Endothelial cell of umbilical vein (primary cell): ENCODE measurements around the gene OGG1. TPM values are rescaled to one million over a fixed set of nuclear protein-coding genes. Genes with fewer than 3 reads are reported as not detected.

Experiments used
- BruUV-seq: library from RNA; stranded (reverse); fragments of 400-500 nt; replicated peaks from 2 replicates; lab custom pipeline; 2021; lab: Mats Ljungman, UMichigan
- CTCF ChIA-PET: fragments of 300-600, 350-600 bp; sonication (Branson Sonifier 250); formaldehyde crosslinking; loops from one replicate; lab custom pipeline; 2021; ENCODE audit warnings: antibody characterized with exemption, inconsistent platforms; lab: Charles Lee
- POLR2A ChIA-PET: fragments of 300-600, 350-600 bp; sonication (Branson Sonifier 250); formaldehyde crosslinking; loops from one replicate; lab custom pipeline; 2021; ENCODE audit warnings: antibody characterized with exemption, inconsistent platforms; lab: Charles Lee
- DNase-seq: peaks from one replicate; pipeline ENCODE4 v3.0.0-alpha.2; 2011; ENCODE audit warnings: low read depth, low spot score
- FAIRE-seq: peaks from 2 replicates; lab custom pipeline; 2011; peaks lifted over from hg19 to GRCh38; lab: Jason Lieb, UNC
- H2AFZ ChIP-seq: 2 replicates; pipeline ENCODE4 v1.6.0; 2012; ENCODE audit warnings: low read depth, low read length, control low read depth, inconsistent platforms
- H3K27ac ChIP-seq: 2 replicates; pipeline ENCODE4 v1.5.1; 2011; ENCODE audit warnings: low read depth, mild to moderate bottlenecking, control low read depth, low read length, moderate library complexity; ENCODE audit not compliant: insufficient read depth
- H3K27me3 ChIP-seq, 2 experiments: 2 replicates each; pipeline versions ENCODE4 v1.6.0 to v1.6.1; 2011; ENCODE audit warnings: low read length in 2 of 2, mixed read lengths in 1 of 2; ENCODE audit not compliant: control insufficient read depth in 2 of 2, insufficient read depth in 2 of 2
- H3K36me3 ChIP-seq, 2 experiments: 2 replicates in 1 of 2; 3 replicates in 1 of 2; pipeline ENCODE4 v1.5.1; 2011; ENCODE audit warnings: low read length in 2 of 2, mild to moderate bottlenecking in 1 of 2, moderate library complexity in 1 of 2; ENCODE audit not compliant: control insufficient read depth in 2 of 2, insufficient read depth in 2 of 2; ENCODE audit errors: extremely low read depth in 1 of 2
- H3K4me1 ChIP-seq: 3 replicates; pipeline ENCODE4 v1.5.1; 2011; ENCODE audit warnings: mild to moderate bottlenecking, low read length; ENCODE audit not compliant: control insufficient read depth, insufficient read depth; ENCODE audit errors: extremely low read depth
- H3K4me2 ChIP-seq: 2 replicates; pipeline ENCODE4 v1.6.1; 2011; ENCODE audit warnings: low read length, control low read depth, mixed read lengths; ENCODE audit not compliant: insufficient read depth
- H3K4me3 ChIP-seq, 3 experiments: fragments of 200-600 bp in 1 of 3; sonication (generic), shearing (Covaris generic) in 1 of 3; replicated peaks in 1 of 3; 2 replicates each; pipeline ENCODE4 v1.5.1; 2011 to 2016; ENCODE audit warnings: control low read depth in 3 of 3, low read length in 3 of 3, mild to moderate bottlenecking in 2 of 3, inconsistent platforms in 1 of 3, low read depth in 1 of 3, moderate library complexity in 1 of 3; ENCODE audit not compliant: insufficient read depth in 1 of 3
- H3K79me2 ChIP-seq: 2 replicates; pipeline ENCODE4 v1.6.0; 2012; ENCODE audit warnings: low read length, inconsistent platforms; ENCODE audit not compliant: control insufficient read depth, insufficient read depth
- H3K9ac ChIP-seq: replicated peaks from 2 replicates; pipeline ENCODE3; 2011; ENCODE audit warnings: low read length, control low read depth; ENCODE audit not compliant: insufficient read depth; ENCODE audit errors: extremely low read depth
- H3K9me1 ChIP-seq: replicated peaks from 3 replicates; pipeline ENCODE4 v1.6.0; 2011; ENCODE audit warnings: mild to moderate bottlenecking, low read length; ENCODE audit not compliant: control insufficient read depth, insufficient read depth; ENCODE audit errors: extremely low read depth
- H3K9me3 ChIP-seq: replicated peaks from 2 replicates; pipeline ENCODE4 v1.5.1; 2012; ENCODE audit warnings: low read length, inconsistent platforms; ENCODE audit not compliant: control insufficient read depth, insufficient read depth
- H4K20me1 ChIP-seq: replicated peaks from 2 replicates; pipeline ENCODE3; 2011; ENCODE audit warnings: mild to moderate bottlenecking, low read length; ENCODE audit not compliant: control insufficient read depth, insufficient read depth; ENCODE audit errors: extremely low read depth
- CTCF ChIP-seq, 2 donors: IDR thresholded peaks; 1 replicate in 1 of 2; 2 replicates in 1 of 2; pipeline ENCODE4 v1.5.1; 2011; ENCODE audit warnings: low read length in 2 of 2, mild to moderate bottlenecking in 2 of 2, moderate library complexity in 2 of 2, control low read depth in 1 of 2, inconsistent platforms in 1 of 2, low read depth in 1 of 2; ENCODE audit not compliant: insufficient read depth in 1 of 2; ENCODE audit errors: extremely low read depth in 1 of 2
- EZH2 ChIP-seq: IDR thresholded peaks from 2 replicates; pipeline ENCODE4 v1.6.1; 2012; ENCODE audit warnings: borderline replicate concordance, low read depth, mild to moderate bottlenecking, moderate library complexity, low read length, inconsistent platforms; ENCODE audit not compliant: severe bottlenecking
- FOS ChIP-seq: IDR thresholded peaks from 2 replicates; pipeline ENCODE4 v1.6.1; 2011; ENCODE audit warnings: mild to moderate bottlenecking, low read length, moderate library complexity, borderline replicate concordance; ENCODE audit not compliant: insufficient read depth
- GATA2 ChIP-seq: IDR thresholded peaks from 2 replicates; pipeline ENCODE4 v1.7.0; 2011; ENCODE audit warnings: low read depth, mild to moderate bottlenecking, moderate library complexity, mixed read lengths, low read length; ENCODE audit not compliant: insufficient read length, insufficient read depth
- JUN ChIP-seq: IDR thresholded peaks from 2 replicates; pipeline ENCODE4 v1.6.1; 2011; ENCODE audit warnings: borderline replicate concordance, low read depth; ENCODE audit not compliant: insufficient read length, insufficient read depth
- MAX ChIP-seq: IDR thresholded peaks from 2 replicates; pipeline ENCODE4 v1.6.1; 2011; ENCODE audit not compliant: insufficient read depth, insufficient read length
- MYC ChIP-seq: IDR thresholded peaks from one replicate; pipeline ENCODE4 v1.6.1; 2011; ENCODE audit warnings: mild to moderate bottlenecking, low read depth, low read length
- POLR2A ChIP-seq: IDR thresholded peaks from 2 replicates; pipeline ENCODE4 v1.6.1; 2012; ENCODE audit warnings: low read depth, mild to moderate bottlenecking, control low read depth, low read length
- POLR2AphosphoS5 ChIP-seq: IDR thresholded peaks from 2 replicates; pipeline ENCODE4 v1.6.1; 2012; ENCODE audit warnings: low read depth, mild to moderate bottlenecking, control low read depth, low read length, moderate library complexity; ENCODE audit not compliant: insufficient read depth
- dilution Hi-C: fragments of 300-500 bp; cut with MboI; formaldehyde crosslinking; loops from one replicate; pipeline ENCODE4 v1.15.0; 2019; ENCODE audit warnings: low sequenced_read_pairs; ENCODE audit not compliant: extremely low pct_ligation_motif_present
- intact Hi-C: fragments of 100-400 bp; cut with micrococcal nuclease; formaldehyde crosslinking; loops from one replicate; pipeline ENCODE4 v1.10.0; 2022
- polyA plus RNA-seq, 4 experiments: library from polyadenylated mRNA; depleted of rRNA in 3 of 4; stranded (reverse) in 3 of 4; unstranded in 1 of 4; fragments of >200 nt; gene quantifications; 2 replicates each; pipeline versions ENCODE4 v1.2.1 to v1.2.3, GENCODE V29; 2011 to 2012; ENCODE audit warnings: missing spikeins in 1 of 4
- total RNA-seq: library from RNA; stranded (reverse); gene quantifications from 2 replicates; pipeline ENCODE4 v1.2.3, GENCODE V29; 2021

OGG1 gene
- total and polyA plus RNA-seq, 2 donors (not counting 3 experiments of a cell fraction or from before 2014, with no cell fraction given) = 24.1 to 32.1 TPM

GRCh38 chr3:9718118-9718517 lies 31.6 kb upstream of the OGG1 start:
- Histone ChIP-seq H3K36me3 (no peaks in the 10 kb centered on the region), H3K27me3 (peaks cover 2 to 7% of the 10 kb centered on the region in 2 experiments), H3K9ac (no peak overlapping the region), H3K9me1 (no peaks in the 10 kb centered on the region), H3K27ac (no peak overlapping the region), H3K9me3 (no peaks in the 10 kb centered on the region), H2AFZ (no peak overlapping the region), H3K4me2 (no peak overlapping the region), H3K4me1 (no peaks in the 10 kb centered on the region), H3K79me2 (no peaks in the 10 kb centered on the region), H3K4me3 (no peak overlapping the region), H4K20me1 (no peaks in the 10 kb centered on the region)
- DNase-seq (no peak), FAIRE-seq (no peak)
- dilution Hi-C loops = no loop called here
- CTCF ChIA-PET = interaction anchor here (1.0 to 1.2 kb wide), 3 partner anchors 10 to 228 kb away, joined by 3 to 4 read pairs (median 4); no protein-coding TSS in a partner anchor
- TF ChIP-seq MAX = no peak
- TF ChIP-seq FOS = no peak
- no peak for TF ChIP-seq JUN
- no peak for TF ChIP-seq GATA2
- no peak for TF ChIP-seq POLR2A
- no peak for TF ChIP-seq MYC
- TF ChIP-seq EZH2 = no peak
- no peak for TF ChIP-seq CTCF (IDR thresholded peaks at IDR 0.05; ENCODE audit: extremely low read depth in 1 of 2, insufficient read depth in 1 of 2, low read depth in 1 of 2, low read length in 2 of 2)
- TF ChIP-seq POLR2AphosphoS5 = no peak
- no TSS peak for BruUV-seq
- intact Hi-C loops = loop anchor here (5.0 kb wide), 2 partner anchors 74 to 214 kb away; partner anchors contain the start of genes ARPC4, CRELD1 and TADA3
- POLR2A ChIA-PET = no interaction called here
